Measurements from ENCODE around the gene CORO7. TPM values are rescaled to one million over a fixed set of nuclear protein-coding genes. Genes with fewer than 3 reads are reported as not detected.

Gene CORO7
- 13.8 and 18.9 TPM in 2 replicates for total RNA-seq (2014; rRNA removed; shearing (Covaris generic))

DNA sequence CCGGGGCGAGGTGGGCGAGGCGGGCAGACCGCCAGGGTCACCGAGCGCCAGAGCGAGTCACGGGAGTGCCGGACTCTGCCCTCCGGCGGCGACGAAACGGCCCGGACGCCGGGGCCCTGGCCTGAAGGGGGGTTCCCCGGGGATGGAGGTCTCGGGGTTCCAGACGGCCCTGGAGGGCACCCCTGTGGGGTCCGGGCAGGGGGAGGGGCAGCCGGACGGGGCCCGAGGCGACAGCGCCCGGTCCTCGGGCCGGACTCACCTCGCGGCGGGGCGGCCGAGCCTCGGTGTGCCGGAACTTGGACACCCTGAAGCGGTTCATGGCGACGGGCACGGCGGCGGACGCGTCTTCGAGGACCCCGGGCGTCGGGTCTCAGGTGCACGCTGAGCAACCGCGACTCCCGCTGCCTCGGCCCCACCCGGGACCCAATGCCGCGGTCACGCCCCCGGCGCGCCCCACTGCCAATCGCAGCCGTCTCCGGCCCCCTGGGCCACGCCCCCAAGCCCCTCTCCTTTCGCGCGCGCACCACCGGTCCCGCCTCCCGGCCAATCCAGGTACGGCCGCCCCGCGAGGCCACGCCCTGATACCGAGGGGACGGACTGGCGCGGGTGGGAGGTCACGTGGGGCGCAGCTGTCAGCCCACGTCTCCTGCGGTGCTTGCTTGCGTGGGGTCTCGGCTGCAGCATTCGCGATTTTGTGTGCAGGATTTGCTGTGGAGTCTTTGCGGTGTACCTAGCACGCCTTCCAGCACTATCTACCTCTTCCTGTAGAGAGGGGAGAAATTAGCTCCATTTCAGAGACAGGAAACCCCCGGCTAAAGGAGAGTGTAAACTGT, at the start of gene CORO7:
Gene CORO7, minus strand, starts transcription at position 397 of the 833 bp plus-strand sequence. Its CDS starts 78 bp downstream, at position 319.
- peak; percentile 84 for DNase-seq (ENCODE audit: low read depth)

GRCh38 chr16:4463522-4464163, 47.2 kb upstream of the CORO7 start:
- no peak for DNase-seq (ENCODE audit: low read depth)

DNA sequence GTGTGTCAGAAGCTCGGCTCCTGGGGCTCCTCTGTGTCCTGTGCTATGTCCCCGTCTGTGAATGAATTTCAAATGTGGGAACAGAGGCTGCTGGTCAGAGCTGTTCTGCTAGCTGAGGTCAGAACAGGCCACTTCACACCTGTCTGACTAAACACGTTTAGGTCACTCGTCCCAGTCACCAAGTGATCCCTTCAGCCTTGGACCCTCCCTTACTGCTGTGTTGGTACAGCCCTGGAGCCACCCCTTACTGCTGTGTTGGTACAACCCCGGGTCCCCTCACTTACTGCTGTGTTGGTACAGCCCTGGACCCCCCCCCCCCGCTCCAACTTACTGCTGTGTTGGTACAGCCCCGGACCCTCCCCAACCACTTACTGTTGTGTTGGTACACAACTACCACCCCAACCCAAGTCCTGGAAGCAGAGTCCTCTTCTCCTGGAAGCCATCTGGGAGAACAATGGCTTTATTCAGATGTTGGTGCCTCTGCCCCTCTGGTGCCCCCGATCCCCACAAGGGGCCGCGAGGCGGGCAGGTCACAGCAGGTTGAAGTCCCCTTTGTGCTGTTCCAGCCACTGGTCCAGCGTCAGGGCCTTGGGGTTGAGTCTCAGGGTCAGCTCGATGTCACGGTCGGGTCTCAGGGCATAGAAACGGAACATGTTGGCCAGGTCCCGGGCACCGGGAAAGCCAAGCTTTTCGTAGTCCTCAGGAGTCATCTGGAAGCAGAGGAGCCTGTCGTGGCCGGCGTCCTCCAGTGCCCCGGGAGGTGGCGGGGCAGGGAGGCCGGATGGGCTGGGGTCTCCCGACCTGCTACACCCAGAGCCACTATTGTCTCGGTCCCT, 45.1 kb upstream of the CORO7 start:
- no peak for DNase-seq (ENCODE audit: low read depth)

GRCh38 chr16:4460936-4461249, 44.5 kb upstream of the CORO7 start:
- DNase-seq (ENCODE audit: low read depth) = no peak

- DNase-seq (ENCODE audit: low read depth) = no peak
Measured at GRCh38 chr16:4455951-4456350, 39.6 kb upstream of the CORO7 start.

GRCh38 chr16:4455081-4455480, 38.7 kb upstream of the CORO7 start:
- DNase-seq (ENCODE audit: low read depth) = no peak

- DNase-seq (ENCODE audit: low read depth) = no peak
Measured at GRCh38 chr16:4454623-4455022, 38.2 kb upstream of the CORO7 start.

GRCh38 chr16:4452674-4453073, 36.3 kb upstream of the CORO7 start:
- no peak for DNase-seq (ENCODE audit: low read depth)

- no peak for DNase-seq (ENCODE audit: low read depth)
Measured at GRCh38 chr16:4450931-4451519, 34.6 kb upstream of the CORO7 start.

DNA sequence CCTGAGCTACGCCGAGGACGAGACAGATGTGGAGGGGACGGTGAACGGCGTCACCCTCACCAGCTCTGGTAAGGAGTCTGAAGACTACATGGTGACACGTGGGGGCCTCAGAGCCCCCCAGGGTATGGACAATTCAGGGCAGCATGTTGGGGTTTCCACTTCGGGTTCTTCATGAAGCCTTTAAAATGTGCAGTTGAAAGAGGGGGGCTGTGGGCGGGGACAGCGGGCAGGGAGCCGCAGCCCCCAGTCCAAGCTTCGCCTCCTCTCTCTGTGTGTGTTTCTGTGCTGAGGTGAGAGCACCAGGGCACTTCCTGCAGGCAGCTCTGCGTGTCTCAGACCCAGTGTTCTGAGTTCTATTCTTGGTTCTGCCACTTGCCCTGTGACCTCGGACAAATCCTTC, 34.0 kb upstream of the CORO7 start:
- DNase-seq (ENCODE audit: low read depth) = no peak

- no peak for DNase-seq (ENCODE audit: low read depth)
Measured at GRCh38 chr16:4443986-4444385, 27.6 kb upstream of the CORO7 start.

DNA sequence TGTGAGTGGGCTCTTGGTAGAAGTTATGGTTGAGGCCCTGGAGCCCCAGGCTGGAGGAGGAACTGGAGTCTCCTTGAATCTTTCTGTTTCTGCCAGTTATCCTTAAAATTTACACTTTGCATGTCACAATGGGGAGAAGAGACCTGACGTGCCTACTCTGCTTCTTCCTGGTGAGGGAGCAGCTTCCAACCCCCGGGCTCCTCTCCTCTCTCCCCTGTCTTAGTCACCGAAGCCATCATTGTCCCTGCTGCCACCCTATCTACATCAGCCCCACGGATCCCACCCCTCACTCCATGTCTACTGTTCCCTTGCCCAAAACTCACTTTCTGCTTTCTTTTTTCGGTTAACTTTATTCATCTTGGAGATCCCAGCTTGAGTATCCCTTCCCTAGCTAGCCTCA, 26.9 kb upstream of the CORO7 start:
- DNase-seq (ENCODE audit: low read depth) = no peak

DNA sequence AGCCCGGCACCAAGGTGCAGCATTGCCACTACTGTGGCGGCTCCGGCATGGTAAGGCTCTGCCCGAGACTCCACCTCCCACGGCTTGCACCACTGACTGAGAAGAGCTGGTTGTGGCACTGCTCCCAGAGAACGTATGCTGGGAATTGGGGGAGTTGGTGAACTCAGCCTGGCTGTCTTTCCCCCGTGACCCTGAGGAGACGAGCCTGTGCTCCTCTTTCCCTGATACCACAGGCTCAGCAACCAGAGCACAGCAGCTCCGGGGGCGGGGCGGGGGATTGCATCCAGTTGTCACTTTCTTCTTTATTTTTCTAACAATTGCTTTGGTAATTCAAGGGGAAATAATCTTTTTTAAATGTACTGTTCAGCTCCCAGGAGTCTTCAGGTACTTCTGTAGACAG, 26.0 kb upstream of the CORO7 start:
- DNase-seq (ENCODE audit: low read depth) = no peak

- DNase-seq (ENCODE audit: low read depth) = no peak
Measured at GRCh38 chr16:4437366-4437765, 21.0 kb upstream of the CORO7 start.

- no peak for DNase-seq (ENCODE audit: low read depth)
Measured at GRCh38 chr16:4435337-4436067, 19.1 kb upstream of the CORO7 start.

GRCh38 chr16:4433914-4434787, 17.8 kb upstream of the CORO7 start:
- DNase-seq (ENCODE audit: low read depth) = no peak

DNA sequence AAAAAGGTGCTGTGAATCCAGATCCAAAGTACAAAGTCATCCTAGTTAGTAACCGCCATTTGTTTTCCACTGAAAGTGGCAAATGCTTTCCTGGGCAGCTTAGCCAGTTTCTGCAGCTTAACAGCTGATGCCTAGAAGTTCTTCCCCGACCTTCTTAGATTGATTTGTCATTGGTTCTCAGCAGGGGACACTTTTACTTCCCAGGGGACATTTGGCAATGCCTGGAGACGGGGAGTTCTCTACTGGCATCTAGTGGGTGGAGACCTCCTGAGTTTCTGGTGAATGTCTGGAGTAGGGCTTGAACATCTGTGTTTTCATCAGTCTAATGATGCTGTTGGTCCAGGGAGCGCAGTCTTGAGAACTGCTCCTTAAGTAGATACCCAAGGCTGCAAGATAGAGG, 16.8 kb upstream of the CORO7 start:
- DNase-seq (ENCODE audit: low read depth) = no peak

GRCh38 chr16:4431023-4431422, 14.6 kb upstream of the CORO7 start:
- no peak for DNase-seq (ENCODE audit: low read depth)

DNA sequence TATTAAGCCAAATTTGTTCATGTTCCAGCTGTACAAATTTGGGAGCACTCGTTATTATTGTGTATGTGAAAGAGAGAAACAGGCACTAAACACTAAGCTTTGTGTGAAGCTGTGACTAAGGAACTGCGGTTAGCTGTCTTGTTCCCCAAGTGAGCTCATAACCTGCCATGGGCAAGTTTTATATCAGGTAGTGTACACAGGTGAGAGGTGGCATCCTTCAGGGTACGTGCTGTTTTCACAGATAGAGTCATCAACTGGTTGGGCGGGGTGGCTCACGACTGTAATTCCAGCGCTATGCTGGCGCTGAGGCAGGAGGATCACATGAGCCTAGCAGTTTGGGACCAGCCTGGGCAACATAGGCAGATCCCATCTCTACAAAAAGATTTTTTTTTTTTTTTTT, 12.1 kb upstream of the CORO7 start:
- DNase-seq (ENCODE audit: low read depth) = no peak

DNA sequence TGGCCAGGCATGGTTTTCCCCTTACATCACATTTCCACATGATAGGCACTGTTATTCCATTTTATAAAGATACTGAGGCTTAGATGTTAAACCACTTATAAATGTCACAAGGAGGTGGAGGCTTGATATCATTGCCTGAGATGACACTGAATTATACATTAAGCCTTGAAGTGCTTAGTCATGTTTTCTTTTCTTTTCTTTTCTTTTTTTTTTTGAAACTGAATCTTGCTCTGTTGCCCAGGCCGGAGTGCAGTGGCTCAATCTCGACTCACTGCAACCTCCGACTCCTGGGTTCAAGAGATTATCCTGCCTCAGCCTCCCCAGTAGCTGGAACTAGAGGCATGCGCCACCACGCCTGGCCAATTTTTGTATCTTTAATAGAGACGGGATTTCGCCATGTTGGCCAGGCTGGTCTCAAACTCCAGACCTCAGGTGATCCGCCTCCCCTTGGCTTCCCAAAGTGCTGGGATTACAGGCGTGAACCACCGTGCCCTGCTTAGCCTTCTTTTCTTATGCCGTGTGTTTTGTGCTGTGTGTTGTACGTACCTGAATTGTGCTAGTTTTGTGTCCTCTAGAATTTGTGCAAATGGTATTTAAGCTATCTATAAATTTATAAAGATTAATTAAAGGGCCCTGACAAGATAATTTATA, 10.5 kb upstream of the CORO7 start:
- no peak for DNase-seq (ENCODE audit: low read depth)
